CMK (cell line): ENCODE data around the gene FAAH.

Experiments used
- DNase-seq: peaks from one replicate; pipeline ENCODE4 v3.0.0-alpha.2; 2010; ENCODE audit warnings: low read depth

FAAH gene

DNA sequence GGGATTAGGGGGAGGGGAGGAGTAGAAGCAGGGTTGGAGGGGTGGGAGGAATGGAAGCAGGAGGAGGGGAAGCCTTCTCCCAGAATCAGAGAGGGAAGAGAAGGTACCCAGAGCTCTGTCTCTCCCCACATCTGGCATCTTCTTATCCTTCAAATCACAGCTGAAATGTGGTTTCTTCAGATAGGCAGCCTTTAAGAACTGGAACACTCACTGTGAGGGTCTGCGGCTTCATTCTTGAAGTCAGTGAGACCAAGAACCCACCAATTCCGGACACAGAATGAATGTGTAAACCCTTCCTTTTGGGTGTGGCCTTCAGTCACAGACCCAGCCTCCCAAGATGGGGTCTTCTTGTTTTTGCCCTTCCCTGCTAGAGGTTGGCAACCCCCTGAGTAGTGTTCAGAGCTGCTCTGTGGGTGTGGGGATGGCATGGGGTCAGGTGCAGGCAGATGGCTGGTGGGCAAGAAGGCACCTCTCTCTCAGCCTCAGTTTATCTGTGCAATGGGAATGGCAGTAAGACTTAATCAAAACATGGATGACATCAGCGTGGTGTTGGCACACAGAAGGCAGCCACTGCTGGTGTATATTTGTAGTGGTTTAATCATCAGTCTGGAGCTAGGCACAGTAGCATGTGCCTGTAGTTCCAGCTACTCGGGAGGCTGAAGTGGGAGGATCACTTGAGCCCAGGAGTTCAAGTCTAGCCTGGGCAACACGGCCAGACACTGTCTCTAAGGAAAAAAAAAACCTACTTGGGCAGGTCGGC is 7.2 kb downstream of the FAAH start:
- no peak for DNase-seq

DNA sequence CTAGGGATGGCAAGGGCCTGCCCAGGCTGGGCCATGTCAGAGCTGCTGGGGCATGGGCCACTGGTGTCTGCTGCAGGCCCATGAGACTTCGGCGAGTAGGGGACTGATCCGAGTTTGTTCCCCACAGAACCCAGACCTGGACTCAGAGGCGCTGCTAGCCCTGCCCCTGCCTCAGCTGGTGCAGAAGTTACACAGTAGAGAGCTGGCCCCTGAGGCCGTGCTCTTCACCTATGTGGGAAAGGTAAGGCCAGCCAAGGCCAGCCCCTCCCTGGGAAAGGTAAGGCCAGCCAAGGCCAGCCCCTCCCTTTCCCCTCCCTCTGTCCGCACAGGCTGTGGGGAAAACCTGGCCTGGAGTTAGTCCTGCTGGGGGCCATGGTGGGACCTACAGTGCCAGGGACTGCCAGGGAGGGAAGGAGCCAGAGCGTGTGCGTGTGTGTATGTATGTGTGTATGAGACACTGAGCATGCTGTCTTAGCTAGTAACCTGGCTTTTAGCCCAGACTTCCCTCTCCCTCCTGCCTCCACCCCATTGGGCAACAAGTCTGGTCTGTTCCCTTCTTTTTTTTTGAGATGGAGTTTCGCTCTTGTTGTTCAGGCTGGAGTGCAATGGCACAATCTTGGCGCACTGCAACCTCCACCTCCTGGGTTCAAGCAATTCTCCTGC is 8.0 kb downstream of the FAAH start:
- no peak for DNase-seq

DNA sequence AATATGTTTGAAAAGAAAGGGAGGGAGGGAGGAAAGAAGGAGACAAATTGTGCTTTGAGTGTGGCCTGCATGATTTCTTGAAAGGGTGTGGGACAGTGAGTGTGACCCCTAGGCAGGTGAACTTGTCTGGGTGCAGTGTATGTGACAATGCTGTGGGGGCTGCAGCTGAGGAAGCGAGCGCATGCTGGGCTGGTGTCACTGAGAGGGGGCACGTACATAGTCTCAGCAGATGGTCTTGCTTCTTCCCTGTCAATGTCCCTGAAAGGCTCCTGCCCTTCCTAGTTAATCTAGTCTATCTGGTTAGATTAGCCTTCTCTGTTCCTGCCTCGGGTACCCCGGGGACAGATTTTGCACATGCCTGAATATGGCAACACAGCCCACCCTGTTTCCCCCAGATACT is 9.8 kb downstream of the FAAH start:
- DNase-seq = no peak

DNA sequence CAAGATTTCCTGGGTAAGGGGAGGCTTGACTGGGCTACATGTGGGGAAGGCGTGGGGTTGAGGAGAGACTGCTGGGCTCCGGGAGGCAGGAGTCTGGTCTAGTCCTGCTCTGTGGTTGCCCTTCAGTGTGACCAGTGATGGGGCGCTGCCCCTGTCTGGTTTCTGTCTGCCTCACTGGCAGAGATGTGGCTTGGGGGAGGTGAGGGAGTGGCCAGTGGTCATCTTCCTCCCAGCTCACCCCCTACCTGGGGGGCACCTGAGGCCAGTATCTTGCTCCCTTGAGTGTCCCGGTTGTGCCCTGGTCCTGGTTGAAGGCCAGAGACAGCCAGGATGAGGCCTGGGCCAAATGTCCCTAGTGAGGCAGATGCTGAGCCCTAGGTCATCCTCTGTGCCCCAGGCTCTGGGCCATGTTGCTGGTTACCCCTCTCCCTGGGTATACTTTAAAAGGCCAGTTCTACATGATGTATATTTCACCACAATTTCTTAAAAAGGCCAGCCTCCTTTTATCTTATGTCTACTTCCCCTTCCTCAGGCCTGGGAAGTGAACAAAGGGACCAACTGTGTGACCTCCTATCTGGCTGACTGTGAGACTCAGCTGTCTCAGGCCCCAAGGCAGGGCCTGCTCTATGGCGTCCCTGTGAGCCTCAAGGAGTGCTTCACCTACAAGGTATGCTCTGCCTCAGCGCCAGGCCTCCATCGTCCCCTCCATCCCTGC is 10.5 kb downstream of the FAAH start:
- no peak for DNase-seq

DNA sequence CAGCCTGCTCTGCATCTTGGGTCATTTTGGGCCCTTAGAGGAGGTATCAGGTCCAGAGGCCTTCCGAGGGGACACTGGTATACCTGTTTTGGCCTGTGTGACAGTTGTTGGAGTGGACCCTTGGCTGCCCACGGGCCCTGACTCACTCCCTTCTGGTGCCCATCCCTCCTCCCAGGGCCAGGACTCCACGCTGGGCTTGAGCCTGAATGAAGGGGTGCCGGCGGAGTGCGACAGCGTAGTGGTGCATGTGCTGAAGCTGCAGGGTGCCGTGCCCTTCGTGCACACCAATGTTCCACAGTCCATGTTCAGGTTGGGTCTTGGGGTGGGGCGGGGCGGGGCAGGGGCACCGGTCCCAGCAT is 11.1 kb downstream of the FAAH start:
- no peak for DNase-seq

DNA sequence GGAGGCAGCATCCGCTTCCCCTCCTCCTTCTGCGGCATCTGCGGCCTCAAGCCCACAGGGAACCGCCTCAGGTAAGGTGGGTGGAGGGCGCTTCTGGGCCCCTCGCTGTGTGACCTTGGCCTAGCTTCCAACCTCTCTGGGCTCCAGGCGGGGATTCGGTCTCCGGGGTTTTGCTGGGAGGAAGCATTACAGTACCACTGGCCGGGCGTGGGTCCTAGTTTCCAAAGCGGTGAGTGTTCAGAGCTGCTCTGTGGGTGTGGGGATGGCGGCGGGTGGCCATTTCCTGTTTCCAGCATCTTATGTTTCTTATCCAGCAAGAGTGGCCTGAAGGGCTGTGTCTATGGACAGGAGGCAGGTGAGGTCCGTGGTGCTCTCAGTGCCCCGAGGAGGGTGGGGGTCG is 11.6 kb downstream of the FAAH start:
- no peak for DNase-seq

DNA sequence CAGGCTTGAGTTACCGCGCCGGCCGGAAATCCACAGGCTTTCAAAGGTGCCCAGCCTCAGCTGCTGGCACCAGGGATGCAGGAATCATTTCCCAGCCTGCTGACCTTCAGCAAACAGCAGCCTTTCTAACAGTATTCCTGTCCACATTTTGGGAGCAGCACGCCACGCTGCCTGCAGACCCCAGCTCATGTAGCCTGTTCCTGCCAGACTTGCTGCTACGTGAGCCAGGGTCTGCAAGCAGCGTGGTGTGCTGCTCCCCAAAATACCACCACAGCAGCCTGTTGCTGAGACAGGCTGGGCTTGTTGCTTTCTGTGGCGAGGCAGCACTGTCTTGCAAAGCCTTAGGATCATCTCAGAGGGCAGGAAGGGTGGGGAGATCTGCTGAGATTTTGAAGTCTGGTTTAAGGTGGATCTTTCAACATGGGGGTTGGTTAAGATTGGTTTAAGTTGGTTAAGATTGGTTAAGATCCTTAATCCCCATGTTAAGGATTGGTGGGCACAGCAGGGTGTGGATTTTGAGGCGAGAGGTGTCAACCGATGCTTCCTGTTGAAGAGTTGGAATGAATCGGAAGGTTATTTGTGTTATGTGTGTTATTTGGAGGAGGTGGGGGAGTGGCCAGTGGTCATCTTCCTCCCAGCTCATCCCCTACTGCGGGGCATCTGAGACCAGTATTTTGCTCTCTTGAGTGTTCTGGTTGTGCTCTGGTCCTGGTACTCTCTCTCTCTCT is 12.9 kb downstream of the FAAH start:
- no peak for DNase-seq

DNA sequence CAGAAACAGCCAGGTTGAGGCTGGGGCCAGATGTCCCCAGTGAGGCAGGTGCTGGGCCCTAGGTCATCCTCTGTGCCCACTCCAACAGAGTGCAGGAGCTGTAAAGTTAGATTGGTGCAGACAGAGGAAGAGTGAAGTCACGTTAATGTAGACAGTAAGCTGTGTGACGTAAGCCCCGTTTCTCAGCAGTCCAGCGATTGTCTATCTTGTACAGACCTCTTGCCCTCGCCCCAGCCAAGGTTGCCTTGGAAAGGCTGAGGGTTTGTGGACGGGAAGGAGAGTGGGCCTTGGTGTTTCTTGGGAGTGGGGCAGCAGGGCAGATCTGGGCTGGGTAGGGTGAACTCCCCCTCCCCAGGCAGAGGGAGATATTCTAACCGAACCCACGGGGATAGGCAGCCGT is 13.5 kb downstream of the FAAH start:
- no peak for DNase-seq

DNA sequence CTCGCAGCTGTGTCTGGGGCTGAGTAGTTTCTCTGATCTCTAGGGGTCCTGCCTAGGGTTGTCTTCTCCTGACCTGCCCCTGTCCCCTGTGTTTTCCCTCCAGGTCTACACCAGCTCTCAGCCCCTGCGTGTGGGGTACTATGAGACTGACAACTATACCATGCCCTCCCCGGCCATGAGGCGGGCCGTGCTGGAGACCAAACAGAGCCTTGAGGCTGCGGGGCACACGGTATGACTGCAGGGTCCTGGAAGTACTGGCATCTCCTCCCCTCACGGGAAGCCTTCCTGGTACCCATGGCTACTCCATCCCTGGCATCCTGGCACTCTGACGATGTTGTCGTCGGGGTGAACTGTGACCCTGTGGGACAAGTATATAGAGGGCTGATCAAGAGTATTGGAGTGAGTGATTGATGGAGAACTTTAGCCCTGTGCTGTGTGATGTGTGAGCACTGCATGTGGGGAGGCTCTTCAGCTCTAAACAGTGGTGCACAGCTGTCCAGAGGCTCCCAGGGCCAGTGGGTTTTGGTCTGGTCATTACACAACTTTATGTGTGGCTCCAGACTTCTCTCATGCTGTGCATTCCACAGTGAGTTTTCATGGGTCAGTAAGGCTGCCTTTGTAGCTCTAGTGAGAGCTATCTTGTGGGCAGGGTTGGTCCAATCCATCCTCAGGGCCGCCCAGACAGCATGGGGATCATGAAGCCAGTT is 14.4 kb downstream of the FAAH start:
- DNase-seq = no peak

DNA sequence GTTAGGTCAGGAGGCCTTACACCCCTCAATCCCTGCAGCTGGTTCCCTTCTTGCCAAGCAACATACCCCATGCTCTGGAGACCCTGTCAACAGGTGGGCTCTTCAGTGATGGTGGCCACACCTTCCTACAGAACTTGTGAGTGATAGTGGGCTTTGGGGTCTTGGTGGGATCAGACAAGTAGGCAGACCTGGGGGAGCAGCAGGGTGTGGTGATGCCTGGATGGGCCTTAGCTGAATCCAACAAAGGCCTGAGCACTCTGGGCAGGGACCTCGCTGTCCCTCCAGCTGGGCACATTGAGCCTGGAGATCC is 14.9 kb downstream of the FAAH start:
- no peak for DNase-seq

DNA sequence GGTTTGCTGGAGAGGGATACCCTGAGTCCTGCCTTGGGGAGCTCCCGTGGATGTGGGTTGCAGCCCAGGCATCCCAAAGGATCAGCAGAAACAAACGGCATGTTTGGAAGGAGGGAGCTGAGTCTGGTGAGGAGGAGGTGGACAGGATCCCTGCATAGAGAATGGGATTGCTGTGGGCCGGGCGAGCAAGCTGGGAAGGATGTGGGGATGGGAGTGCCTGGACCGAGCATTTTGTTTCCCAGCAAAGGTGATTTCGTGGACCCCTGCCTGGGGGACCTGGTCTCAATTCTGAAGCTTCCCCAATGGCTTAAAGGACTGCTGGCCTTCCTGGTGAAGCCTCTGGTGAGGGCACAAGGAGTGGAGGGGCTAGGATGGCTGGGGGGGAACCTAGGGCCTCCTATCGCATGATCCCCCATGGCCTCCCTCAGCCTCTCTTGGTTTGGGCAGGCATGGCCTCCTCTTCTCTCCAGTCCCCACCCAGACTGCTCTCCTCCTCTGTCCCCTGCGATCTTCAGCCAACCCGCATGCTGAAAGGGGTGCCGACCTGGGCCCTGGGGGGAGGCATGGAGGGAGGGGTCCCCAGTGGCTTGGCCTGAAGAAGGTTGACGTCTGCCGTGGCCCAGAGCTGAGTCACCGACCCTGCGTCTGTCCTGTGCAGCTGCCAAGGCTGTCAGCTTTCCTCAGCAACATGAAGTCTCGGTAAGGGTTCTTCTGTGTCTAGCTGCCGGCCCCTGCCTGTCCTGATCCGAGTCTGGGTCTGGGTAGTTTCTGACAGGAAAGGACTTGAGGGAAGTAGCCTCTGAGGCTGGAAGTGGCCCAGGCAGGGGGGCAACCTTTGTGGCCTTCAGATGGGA is 16.3 kb downstream of the FAAH start:
- no peak for DNase-seq

DNA sequence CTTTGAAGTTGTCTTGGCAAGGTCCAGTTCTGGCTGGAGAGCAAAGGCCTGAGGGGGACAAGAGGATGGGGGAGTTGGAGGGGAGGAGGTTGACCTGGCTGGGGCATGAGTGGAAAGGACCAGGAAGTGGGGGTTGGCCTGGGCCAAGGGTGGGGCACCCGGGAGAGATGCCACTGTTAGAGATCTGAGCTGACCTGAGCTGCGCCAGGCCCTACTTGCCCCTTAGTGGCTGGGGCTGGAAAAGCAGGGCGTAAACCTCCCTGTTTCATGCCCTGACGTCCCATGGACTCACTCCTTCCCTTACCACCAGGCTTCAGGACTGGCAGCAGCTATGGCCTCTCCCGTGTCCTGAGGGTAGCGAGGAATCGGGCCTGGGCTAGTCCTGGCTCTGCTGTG is 16.9 kb downstream of the FAAH start:
- DNase-seq = no peak

DNA sequence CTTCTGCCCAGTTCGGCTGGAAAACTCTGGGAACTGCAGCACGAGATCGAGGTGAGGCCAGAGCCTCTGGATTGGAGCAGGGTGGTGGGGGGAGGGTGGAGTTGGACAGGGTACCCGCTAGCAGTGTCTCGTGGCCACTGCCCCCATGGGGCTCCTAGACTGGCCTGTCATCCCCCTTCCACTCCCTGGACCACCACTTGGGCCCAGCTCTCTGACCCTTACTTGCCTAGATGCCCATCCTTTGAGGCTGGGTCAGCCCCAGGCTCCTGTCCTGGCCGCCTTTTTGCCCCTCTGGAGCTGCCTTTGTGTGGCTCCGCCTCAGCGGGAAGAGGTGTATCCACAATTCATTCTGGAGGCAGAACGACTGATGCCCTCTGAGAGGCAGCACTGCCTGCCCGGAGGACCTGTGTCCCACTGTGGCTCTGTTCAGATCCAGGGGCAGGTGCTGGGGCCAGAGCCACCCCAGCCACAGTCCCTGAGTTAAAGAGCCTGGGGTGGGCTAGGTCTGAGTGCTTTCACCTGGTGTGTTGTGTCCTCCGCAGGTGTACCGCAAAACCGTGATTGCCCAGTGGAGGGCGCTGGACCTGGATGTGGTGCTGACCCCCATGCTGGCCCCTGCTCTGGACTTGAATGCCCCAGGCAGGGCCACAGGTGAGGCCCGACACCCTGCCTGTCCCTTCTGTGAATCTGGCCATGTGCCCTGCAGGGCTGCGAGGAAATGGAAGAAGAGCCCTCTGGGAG is 17.7 kb downstream of the FAAH start:
- no peak for DNase-seq

DNA sequence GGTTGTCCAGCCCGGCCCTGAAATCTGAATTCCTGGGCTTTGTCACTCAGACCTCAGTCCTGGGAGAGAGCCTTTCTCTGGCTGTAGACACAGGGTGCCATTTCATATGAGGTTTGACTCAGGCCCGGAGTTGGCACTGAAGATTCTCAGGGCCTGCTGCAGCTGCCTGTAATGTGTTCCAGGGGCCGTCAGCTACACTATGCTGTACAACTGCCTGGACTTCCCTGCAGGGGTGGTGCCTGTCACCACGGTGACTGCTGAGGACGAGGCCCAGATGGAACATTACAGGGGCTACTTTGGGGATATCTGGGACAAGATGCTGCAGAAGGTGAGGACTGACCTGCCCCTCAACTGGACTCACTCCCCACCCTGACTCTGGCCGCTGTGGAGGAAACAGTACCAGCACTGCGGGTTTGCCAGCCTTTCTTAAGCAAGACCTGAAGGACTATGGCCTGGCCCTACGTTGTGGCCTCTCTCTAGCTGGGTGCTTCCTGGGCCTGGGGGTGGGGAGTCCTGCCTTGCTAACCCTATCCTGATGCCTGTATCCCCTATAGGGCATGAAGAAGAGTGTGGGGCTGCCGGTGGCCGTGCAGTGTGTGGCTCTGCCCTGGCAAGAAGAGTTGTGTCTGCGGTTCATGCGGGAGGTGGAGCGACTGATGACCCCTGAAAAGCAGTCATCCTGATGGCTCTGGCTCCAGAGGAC is 18.9 kb downstream of the FAAH start:
- DNase-seq = no peak

DNA sequence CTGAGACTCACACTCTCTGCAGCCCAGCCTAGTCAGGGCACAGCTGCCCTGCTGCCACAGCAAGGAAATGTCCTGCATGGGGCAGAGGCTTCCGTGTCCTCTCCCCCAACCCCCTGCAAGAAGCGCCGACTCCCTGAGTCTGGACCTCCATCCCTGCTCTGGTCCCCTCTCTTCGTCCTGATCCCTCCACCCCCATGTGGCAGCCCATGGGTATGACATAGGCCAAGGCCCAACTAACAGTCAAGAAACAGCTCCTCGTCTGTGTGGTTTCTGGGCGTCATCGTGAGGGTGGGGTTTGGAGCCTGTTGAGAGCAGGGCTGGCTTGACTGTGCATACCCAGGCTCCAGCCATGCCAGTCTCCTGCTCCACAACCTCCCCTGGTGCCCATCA is 19.5 kb downstream of the FAAH start:
- no peak for DNase-seq

DNA sequence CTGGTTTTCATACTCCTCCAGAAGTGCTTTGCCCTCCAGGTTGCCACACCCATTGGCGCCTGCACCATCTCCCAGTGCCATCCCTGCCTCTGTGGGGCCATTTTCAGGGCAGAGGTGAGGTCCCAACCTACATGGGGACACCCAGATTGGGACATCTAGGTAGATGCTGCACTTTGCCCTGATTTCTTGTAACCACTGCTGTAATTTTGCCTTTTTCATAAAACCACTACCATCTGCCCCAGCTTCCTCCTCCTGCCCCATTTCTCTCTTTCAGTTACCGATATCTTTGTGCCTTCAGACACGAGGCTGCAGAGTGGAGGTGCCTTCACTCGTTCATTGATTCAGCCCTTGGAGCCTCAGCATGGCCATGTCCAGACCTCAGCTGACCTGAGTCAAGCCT is 21.4 kb downstream of the FAAH start:
- no peak for DNase-seq

DNA sequence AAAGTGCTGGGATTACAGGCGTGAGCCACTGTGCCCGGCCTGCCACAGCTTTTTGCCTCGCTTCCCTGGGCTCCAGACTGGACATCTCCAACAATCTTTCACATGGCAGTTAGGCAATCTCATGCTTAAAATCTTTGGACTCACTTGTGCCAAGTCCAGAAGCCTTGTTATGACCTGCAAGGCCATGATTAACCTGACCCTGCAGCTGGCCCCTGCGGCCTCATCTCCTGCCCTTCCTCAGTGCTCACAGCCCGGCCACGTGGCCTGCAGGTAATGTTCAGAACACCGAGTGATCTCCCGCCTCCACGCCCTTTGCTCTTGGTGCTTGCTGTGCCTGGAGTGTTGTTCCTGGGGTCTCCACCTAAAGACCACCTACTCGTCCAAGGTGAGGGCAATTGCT is 24.9 kb downstream of the FAAH start:
- DNase-seq = no peak

DNA sequence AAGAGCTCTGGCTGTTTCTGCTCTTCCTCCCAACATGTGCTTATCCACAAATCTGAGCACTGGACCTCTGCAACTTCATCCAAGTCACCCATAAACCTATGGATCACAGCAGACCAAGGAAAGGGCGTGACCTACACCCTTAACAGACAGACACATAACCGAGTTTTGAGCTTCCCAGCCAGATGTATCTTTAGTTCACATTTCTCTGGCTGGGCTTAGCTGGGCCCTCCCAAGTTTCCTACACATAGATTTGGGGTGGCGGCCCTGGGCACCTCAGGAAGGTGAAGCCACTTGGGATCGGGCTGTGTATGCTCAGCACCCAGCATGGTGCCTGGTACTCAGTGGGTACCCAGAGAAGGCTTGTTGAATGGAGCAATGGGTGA is 26.4 kb downstream of the FAAH start:
- no peak for DNase-seq

DNA sequence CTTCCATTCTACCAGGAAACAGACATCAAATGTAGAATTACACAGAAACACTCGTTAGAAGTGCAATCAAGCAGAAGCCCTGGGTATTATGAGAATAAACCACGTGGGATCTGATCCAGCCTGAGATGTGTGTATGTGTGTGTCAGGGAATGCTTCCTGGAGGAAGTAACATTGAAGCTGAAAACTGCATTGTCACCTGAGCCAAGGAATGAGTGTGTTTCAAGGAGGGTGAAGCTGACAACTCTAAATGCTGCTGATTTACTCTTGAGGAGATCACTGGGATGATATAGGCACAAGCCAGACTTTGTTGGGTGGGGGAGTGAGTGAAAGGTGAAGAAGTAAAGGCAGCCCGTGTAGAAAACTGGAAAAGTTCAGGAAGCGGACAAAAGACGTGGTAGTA is 27.6 kb downstream of the FAAH start:
- DNase-seq = no peak

DNA sequence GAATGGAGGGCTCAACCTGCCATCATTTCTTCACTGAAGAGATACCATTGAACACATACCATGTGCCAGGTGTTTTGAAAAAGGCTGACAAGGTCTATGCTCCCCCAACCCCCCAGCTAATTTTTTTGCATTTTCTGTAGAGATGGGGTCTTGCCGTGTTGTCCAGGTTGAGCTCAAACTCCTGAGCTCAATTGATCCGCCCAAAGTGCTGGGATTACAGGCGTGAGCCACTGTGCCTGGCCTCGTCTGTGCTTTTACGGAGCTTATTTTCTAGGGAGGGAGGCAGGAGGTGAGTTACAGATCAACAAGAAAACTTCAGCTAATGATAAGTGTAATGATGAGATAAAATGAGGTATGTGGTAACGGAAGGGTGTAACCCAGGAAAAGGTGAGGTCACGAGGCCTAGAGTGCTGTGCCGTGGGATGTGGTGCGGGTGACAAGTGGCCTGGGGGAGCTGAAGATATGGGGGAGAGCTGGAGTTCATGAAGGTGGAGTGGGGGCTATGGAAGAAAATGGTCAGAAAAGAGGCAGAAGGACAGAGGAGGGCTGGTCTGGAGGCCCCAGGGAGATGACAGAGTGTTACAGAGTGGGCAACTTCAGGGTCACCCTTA is 28.2 kb downstream of the FAAH start:
- no peak for DNase-seq
